Measurements from ENCODE around the gene ATF6B.
"Not testable (repeated sequence)": the region's sequence is repeated elsewhere in the genome, so short reads cannot be mapped to it uniquely, and the experiment has no call there.

Gene ATF6B

GRCh38 chr6:32079566-32080290 is 48.3 kb downstream of the ATF6B start:
- DNase-seq: no peak

GRCh38 chr6:32076321-32076809 is 51.7 kb downstream of the ATF6B start:
- DNase-seq: no peak

- DNase-seq: no peak
Measured at GRCh38 chr6:32075781-32076180, 52.3 kb downstream of the ATF6B start.

GRCh38 chr6:32074996-32075532 is 53.0 kb downstream of the ATF6B start:
- no peak for DNase-seq

GRCh38 chr6:32073613-32074012 is 54.4 kb downstream of the ATF6B start:
- DNase-seq: no peak

- DNase-seq: peak; percentile 23
Measured at GRCh38 chr6:32073101-32073500, 54.9 kb downstream of the ATF6B start.

GRCh38 chr6:32070814-32071543 is 57.1 kb downstream of the ATF6B start:
- no peak for DNase-seq

GRCh38 chr6:32069878-32070515 is 58.0 kb downstream of the ATF6B start:
- DNase-seq: no peak

GRCh38 chr6:32069460-32069859 is 58.6 kb downstream of the ATF6B start:
- no peak for DNase-seq

- DNase-seq: no peak
Measured at GRCh38 chr6:32068867-32069266, 59.2 kb downstream of the ATF6B start.

GRCh38 chr6:32068315-32068714 is 59.7 kb downstream of the ATF6B start:
- not testable (repeated sequence) for DNase-seq

- DNase-seq: not testable (repeated sequence)
Measured at GRCh38 chr6:32067521-32067920, 60.5 kb downstream of the ATF6B start.
